Measurements from ENCODE around the gene NDUFB8.

The NDUFB8 gene

GRCh38 chr10:100509241-100509840, 20.3 kb downstream of the NDUFB8 start:
- no peak overlapping the region for H3K4me3 ChIP-seq (ENCODE audit: low read depth, low read length)
- TF ChIP-seq MAX (IDR thresholded peaks at IDR 0.05; ENCODE audit: low read depth, low read length): no peak
- DNase-seq (ENCODE audit: low read depth): no peak

- peak; percentile 75 for DNase-seq (ENCODE audit: low read depth)
- H3K4me3 ChIP-seq (ENCODE audit: low read depth, low read length): no peak overlapping the region
Observed at GRCh38 chr10:100508691-100509150, 20.9 kb downstream of the NDUFB8 start.

GRCh38 chr10:100508266-100508665, 21.4 kb downstream of the NDUFB8 start:
- DNase-seq (ENCODE audit: low read depth): no peak
- TF ChIP-seq CTCF (IDR thresholded peaks at IDR 0.05; ENCODE audit: low read depth, low read length): no peak
- TF ChIP-seq MYC (IDR thresholded peaks at IDR 0.05; ENCODE audit: low read depth, low read length): no peak
- TF ChIP-seq MAX (IDR thresholded peaks at IDR 0.05; ENCODE audit: low read depth, low read length): no peak
- TF ChIP-seq POLR2A (IDR thresholded peaks at IDR 0.05; ENCODE audit: extremely low read depth, insufficient read length): no peak

More at GRCh38 chr10:100508691-100509150, 20.9 kb downstream of the NDUFB8 start:
- TF ChIP-seq MAX (IDR thresholded peaks at IDR 0.05; ENCODE audit: low read depth, low read length): no peak
- TF ChIP-seq CTCF (IDR thresholded peaks at IDR 0.05; ENCODE audit: low read depth, low read length): peak; percentile 64
- no peak for TF ChIP-seq MYC (IDR thresholded peaks at IDR 0.05; ENCODE audit: low read depth, low read length)

GRCh38 chr10:100507357-100507732, 22.3 kb downstream of the NDUFB8 start:
- DNase-seq (ENCODE audit: low read depth): no peak
- H3K4me3 ChIP-seq (ENCODE audit: low read depth, low read length): no peak overlapping the region
- TF ChIP-seq MYC (IDR thresholded peaks at IDR 0.05; ENCODE audit: low read depth, low read length): no peak
- no peak for TF ChIP-seq POLR2A (IDR thresholded peaks at IDR 0.05; ENCODE audit: extremely low read depth, insufficient read length)
- TF ChIP-seq MAX (IDR thresholded peaks at IDR 0.05; ENCODE audit: low read depth, low read length): no peak
- no peak for TF ChIP-seq CTCF (IDR thresholded peaks at IDR 0.05; ENCODE audit: low read depth, low read length)

More at GRCh38 chr10:100508266-100508665, 21.4 kb downstream of the NDUFB8 start:
- H3K4me3 ChIP-seq (ENCODE audit: low read depth, low read length): no peak overlapping the region

GRCh38 chr10:100506596-100507356, 22.9 kb downstream of the NDUFB8 start:
- peak; percentile 38 for DNase-seq (ENCODE audit: low read depth)
- no peak overlapping the region for H3K4me3 ChIP-seq (ENCODE audit: low read depth, low read length)
- no peak for TF ChIP-seq POLR2A (IDR thresholded peaks at IDR 0.05; ENCODE audit: extremely low read depth, insufficient read length)
- TF ChIP-seq MYC (IDR thresholded peaks at IDR 0.05; ENCODE audit: low read depth, low read length): no peak
- TF ChIP-seq MAX (IDR thresholded peaks at IDR 0.05; ENCODE audit: low read depth, low read length): no peak
- no peak for TF ChIP-seq CTCF (IDR thresholded peaks at IDR 0.05; ENCODE audit: low read depth, low read length)

- TF ChIP-seq MYC (IDR thresholded peaks at IDR 0.05; ENCODE audit: low read depth, low read length): no peak
- no peak for TF ChIP-seq CTCF (IDR thresholded peaks at IDR 0.05; ENCODE audit: low read depth, low read length)
- no peak for TF ChIP-seq MAX (IDR thresholded peaks at IDR 0.05; ENCODE audit: low read depth, low read length)
- no peak for TF ChIP-seq POLR2A (IDR thresholded peaks at IDR 0.05; ENCODE audit: extremely low read depth, insufficient read length)
- no peak for DNase-seq (ENCODE audit: low read depth)
- no peak overlapping the region for H3K4me3 ChIP-seq (ENCODE audit: low read depth, low read length)
Observed at GRCh38 chr10:100505164-100505563, 24.5 kb downstream of the NDUFB8 start.
